NB4 (cell line): ENCODE measurements around the gene SPHK1.

Experiments used
- DNase-seq: peaks from one replicate; pipeline ENCODE4 v3.0.0; 2010; ENCODE audit warnings: low read depth
- H3K4me3 ChIP-seq: one replicate; pipeline ENCODE4 v1.5.1; 2011; ENCODE audit warnings: mild to moderate bottlenecking, low read depth, low read length, moderate library complexity
- MYC ChIP-seq: IDR thresholded peaks from 2 replicates; pipeline ENCODE4 v1.6.1; 2011; ENCODE audit warnings: low read depth, low read length
- POLR2A ChIP-seq: IDR thresholded peaks from 2 replicates; pipeline ENCODE4 v1.6.1; 2011; ENCODE audit warnings: mild to moderate bottlenecking; ENCODE audit not compliant: insufficient read length; ENCODE audit errors: extremely low read depth
- TF ChIP-seq, protein P1 (sequence below): IDR thresholded peaks from 2 replicates; pipeline ENCODE4 v1.6.1; 2011; ENCODE audit warnings: low read depth, low read length
- TF ChIP-seq, protein P2 (sequence below): IDR thresholded peaks from one replicate; pipeline ENCODE4 v1.5.1; 2012; ENCODE audit warnings: low read depth, low read length

Gene SPHK1

DNA sequence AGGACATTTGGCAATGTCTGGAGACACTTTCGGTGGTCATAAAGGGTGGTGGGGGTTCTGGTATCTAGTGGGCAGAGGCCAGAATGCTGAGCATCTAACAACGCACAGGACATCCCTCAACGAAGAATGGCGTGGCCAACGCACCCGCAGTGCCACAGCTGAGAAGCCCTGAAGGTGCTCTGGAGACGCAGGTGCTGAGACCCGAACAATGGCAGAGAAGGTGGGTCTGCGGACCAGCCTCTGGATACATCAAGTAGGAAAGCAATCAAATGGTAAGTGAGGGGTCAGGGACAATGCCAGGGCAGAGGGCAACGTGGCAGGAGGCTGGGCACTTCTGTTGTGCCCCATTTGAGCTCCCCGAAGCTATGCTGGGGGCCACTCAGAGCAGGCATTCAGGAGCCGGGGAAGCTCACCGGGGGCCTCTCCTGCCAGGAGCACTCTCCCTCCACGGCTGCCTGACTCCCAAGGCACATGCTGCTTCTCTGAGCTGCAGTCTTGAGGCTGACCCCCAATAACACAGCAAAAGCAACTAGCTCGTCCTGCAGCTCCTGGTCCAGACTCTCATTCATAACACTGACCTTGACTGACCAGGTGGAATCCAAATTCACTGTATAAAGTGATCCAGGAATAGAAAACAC, 26.0 kb downstream of the SPHK1 start:
- TF ChIP-seq MYC (no peak), POLR2A (no peak)
- TF ChIP-seq, protein P1, sequence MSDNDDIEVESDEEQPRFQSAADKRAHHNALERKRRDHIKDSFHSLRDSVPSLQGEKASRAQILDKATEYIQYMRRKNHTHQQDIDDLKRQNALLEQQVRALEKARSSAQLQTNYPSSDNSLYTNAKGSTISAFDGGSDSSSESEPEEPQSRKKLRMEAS = no peak
- TF ChIP-seq, protein P2, sequence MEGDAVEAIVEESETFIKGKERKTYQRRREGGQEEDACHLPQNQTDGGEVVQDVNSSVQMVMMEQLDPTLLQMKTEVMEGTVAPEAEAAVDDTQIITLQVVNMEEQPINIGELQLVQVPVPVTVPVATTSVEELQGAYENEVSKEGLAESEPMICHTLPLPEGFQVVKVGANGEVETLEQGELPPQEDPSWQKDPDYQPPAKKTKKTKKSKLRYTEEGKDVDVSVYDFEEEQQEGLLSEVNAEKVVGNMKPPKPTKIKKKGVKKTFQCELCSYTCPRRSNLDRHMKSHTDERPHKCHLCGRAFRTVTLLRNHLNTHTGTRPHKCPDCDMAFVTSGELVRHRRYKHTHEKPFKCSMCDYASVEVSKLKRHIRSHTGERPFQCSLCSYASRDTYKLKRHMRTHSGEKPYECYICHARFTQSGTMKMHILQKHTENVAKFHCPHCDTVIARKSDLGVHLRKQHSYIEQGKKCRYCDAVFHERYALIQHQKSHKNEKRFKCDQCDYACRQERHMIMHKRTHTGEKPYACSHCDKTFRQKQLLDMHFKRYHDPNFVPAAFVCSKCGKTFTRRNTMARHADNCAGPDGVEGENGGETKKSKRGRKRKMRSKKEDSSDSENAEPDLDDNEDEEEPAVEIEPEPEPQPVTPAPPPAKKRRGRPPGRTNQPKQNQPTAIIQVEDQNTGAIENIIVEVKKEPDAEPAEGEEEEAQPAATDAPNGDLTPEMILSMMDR = no peak
- no peak for DNase-seq

DNA sequence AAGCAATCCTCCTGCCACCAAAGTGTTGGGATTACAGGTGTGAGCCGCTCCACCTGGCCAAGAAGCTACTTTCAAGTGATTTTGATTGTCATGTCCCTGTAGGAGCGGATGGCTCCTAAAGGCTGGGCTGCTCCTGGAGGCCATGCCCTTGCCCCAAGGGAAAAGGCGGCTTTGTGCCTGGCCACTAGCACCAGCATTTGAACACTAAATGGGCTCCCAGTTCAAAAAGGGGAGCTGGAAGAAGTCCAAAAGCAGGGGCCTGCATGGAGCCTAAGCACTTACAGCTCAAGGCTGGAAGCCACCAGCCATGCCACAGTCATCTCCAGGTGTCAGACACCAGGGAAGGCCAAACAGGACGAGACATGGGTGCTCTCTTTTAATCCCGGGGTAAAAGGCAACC, 26.8 kb downstream of the SPHK1 start:
- DNase-seq = no peak
- TF ChIP-seq POLR2A (no peak), MYC (no peak)
- TF ChIP-seq, protein P2 = no peak
- TF ChIP-seq, protein P1 = no peak
- no peak overlapping the region for H3K4me3 ChIP-seq

More for the DNA sequence above, 26.0 kb downstream of the SPHK1 start:
- no peak overlapping the region for H3K4me3 ChIP-seq

DNA sequence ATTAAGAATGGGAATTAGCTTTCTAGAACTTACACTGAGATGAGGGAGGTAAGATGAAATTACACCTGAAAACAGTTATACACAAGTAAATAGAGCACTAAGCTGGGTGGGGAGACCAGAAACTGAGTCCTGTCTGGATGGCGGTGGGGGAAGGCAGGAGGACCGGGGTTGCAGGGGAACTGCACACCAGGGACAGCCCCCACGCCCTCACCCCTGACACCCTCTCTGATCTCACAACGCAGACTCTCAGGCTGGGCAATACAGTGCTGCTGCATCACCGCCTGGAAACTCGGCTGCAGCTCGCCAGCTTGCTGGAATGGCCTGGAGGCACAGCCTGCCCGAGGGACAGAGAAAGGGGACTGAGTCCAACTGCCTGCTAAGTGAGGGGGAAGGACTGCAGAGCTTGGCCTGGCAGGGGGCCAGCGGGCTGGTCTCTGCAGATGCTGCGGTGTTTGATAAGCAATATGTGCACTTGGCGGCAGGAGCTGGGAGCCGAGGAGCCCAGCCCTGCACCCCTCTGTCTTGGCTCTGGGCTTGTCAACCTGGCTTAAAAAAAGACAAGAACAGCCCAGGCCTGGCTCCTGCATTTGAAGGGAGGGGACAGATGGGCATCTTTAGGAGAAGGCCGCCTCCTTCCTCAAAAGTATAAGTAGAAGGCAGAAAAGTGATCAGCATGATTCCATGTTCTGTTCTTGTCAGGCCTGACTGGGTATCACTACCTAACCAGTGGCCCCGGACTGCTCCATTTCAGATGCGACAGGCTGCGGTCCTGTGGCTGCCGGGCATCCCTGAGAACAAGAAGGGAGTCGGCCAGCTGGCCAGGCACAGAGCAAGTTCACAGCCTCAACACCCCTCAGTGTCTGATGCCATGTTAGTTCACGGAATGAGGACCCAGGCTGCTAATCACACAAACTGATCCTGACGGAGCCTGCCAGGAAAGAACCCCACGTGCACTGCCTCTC, 30.2 kb downstream of the SPHK1 start:
- no peak overlapping the region for H3K4me3 ChIP-seq
- no peak for DNase-seq
- TF ChIP-seq POLR2A = no peak
- TF ChIP-seq, protein P1 = no peak

DNA sequence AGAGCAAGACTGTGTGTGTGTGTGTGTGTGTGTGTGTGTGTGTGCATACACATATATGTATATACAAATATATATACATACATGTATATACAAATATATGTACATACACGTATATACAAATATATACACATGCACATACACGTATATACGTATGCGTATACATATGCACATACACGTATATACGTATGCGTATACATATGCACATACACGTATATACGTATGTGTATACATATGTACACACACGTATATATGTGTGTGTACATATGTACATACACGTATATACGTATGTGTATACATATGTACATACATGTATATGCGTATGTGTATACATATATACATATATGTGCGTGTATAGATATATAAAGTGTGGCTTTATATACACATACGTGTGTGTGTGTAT, 31.4 kb downstream of the SPHK1 start:
- TF ChIP-seq, protein P1 = no peak
- TF ChIP-seq MYC (no peak), POLR2A (no peak)
- TF ChIP-seq, protein P2 = no peak
- no peak for DNase-seq
- H3K4me3 ChIP-seq = no peak overlapping the region

DNA sequence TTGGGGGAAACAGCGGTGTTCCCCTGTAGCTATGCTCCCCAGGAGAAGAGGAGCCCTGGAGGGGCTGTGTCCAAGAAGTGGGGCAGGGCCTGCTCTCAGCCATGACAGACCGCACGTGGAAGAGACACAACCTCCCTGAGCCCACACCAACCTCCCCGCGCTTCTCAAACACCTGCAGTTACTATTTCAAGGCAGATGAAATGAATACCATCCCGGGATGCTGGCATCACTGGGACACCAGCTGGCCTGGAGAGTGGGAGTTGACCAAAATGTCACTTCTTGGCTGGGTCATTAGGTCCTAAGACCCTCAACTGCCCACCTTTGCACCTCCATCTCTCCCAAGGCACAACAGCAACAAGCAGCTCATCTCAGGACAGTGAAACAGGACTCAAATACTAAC, 32.0 kb downstream of the SPHK1 start:
- no peak overlapping the region for H3K4me3 ChIP-seq
- DNase-seq = no peak
- no peak for TF ChIP-seq MYC
- TF ChIP-seq, protein P2 = no peak
- no peak for TF ChIP-seq POLR2A
- TF ChIP-seq, protein P1 = no peak

DNA sequence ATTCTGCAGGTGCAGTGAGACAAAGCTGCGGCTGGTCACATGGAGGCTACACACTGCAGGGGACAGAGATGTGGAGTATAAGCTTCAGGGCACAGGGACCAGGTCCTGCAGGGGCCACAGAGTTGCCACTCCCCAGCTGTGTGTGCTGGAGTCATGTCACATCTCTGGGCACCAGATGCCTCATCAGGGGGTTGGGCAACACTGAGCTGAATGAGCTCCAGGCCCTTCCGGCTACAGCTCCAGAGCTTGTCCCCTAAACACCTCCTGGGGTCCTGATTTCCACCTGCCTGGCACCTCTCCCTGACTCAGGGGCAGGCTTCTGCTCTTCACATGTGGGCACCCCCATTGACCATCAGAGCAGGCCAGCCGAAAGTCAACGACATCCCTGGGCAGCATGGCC, 32.5 kb downstream of the SPHK1 start:
- no peak for DNase-seq
- H3K4me3 ChIP-seq = no peak overlapping the region
- TF ChIP-seq, protein P1 = no peak
- no peak for TF ChIP-seq MYC
- TF ChIP-seq, protein P2 = no peak
